Measurements from ENCODE around the gene ZNF592. TPM values are rescaled to one million over a fixed set of nuclear protein-coding genes. Genes with fewer than 3 reads are reported as not detected.

ZNF592 gene
- total and polyA plus RNA-seq, 9 of the 15 experiments (the other 6 are each of a cell fraction or from before 2014, with no cell fraction given): 0.88 to 23.8 (median 7.4) TPM

DNA sequence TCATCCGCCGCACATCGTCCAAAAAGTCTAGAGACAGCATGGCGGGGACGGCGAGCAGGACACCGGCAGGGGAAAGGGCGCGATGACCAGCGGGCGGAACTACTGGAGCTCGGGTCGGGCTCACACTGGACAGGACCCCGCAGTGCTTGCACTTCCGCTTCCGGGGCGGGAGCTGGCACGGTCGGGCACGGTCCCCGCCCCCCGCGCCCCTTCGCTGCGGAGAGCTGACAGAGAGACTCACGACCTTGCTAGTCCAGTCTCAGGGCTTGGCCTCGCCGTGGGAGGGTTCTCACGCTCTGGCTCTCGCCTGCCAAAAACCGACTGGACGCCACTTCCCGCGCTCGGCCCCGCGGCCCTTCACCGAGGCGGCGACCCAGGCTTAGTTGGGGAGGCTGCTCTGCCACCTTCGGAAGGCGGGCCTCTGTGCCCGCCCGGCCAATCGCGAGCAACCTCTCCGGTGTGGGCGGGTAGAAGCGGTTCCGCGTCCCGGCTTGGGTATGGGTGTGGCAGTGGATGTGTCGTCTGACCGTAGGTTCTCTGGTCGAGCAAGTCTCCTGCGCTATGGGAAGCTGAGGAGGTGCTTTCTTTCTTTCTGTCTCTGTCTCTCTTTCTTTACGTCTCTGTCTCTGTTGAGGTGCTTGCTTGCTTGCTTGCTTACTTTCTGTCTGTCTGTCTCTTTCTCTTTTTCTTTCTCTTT lies 32.2 kb upstream of the ZNF592 start, which contains the start of gene SEC11A (continued):
- TF ChIP-seq, protein P1, sequence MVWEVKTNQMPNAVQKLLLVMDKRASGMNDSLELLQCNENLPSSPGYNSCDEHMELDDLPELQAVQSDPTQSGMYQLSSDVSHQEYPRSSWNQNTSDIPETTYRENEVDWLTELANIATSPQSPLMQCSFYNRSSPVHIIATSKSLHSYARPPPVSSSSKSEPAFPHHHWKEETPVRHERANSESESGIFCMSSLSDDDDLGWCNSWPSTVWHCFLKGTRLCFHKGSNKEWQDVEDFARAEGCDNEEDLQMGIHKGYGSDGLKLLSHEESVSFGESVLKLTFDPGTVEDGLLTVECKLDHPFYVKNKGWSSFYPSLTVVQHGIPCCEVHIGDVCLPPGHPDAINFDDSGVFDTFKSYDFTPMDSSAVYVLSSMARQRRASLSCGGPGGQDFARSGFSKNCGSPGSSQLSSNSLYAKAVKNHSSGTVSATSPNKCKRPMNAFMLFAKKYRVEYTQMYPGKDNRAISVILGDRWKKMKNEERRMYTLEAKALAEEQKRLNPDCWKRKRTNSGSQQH (CRISPR knock-in tag; IDR thresholded peaks at IDR 0.05): no peak
- TF ChIP-seq, protein P2, sequence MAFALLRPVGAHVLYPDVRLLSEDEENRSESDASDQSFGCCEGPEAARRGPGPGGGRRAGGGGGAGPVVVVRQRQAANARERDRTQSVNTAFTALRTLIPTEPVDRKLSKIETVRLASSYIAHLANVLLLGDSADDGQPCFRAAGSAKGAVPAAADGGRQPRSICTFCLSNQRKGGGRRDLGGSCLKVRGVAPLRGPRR (CRISPR knock-in tag; IDR thresholded peaks at IDR 0.05): no peak
- TF ChIP-seq NFRKB (IDR thresholded peaks at IDR 0.05; ENCODE audit: low read depth) (peak; percentile 83), ZNF217 (CRISPR knock-in tag; IDR thresholded peaks at IDR 0.05) (no peak), MIER1 (IDR thresholded peaks at IDR 0.05; ENCODE audit: low read depth) (0 out of 2 replicates have a peak, but pooled peaks have one; percentile 26), CBX1 (IDR thresholded peaks at IDR 0.05; ENCODE audit: low read depth) (peak; percentile 83; the same call in 1 of the 2 replicates), ZKSCAN1 (IDR thresholded peaks at IDR 0.05; ENCODE audit: low read depth, low read length) (peak; percentile 77), ZNF263 (CRISPR knock-in tag; IDR thresholded peaks at IDR 0.05; ENCODE audit: borderline replicate concordance) (no peak), ZFP1 (CRISPR knock-in tag; IDR thresholded peaks at IDR 0.05) (no peak), CBFB (CRISPR knock-in tag; IDR thresholded peaks at IDR 0.05) (no peak), PTTG1 (tag; IDR thresholded peaks at IDR 0.05; ENCODE audit: low read depth) (no peak), ZNF75A (CRISPR knock-in tag; IDR thresholded peaks at IDR 0.05) (no peak), HNRNPK (IDR thresholded peaks at IDR 0.05; ENCODE audit: low read depth, low read length, poor library complexity, severe bottlenecking) (no peak), UBTF (IDR thresholded peaks at IDR 0.05; ENCODE audit: borderline replicate concordance in 1 of 2, low read depth in 2 of 2, low read length in 2 of 2) (peak; percentile 98)
- TF ChIP-seq, protein P3, sequence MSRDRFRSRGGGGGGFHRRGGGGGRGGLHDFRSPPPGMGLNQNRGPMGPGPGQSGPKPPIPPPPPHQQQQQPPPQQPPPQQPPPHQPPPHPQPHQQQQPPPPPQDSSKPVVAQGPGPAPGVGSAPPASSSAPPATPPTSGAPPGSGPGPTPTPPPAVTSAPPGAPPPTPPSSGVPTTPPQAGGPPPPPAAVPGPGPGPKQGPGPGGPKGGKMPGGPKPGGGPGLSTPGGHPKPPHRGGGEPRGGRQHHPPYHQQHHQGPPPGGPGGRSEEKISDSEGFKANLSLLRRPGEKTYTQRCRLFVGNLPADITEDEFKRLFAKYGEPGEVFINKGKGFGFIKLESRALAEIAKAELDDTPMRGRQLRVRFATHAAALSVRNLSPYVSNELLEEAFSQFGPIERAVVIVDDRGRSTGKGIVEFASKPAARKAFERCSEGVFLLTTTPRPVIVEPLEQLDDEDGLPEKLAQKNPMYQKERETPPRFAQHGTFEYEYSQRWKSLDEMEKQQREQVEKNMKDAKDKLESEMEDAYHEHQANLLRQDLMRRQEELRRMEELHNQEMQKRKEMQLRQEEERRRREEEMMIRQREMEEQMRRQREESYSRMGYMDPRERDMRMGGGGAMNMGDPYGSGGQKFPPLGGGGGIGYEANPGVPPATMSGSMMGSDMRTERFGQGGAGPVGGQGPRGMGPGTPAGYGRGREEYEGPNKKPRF (IDR thresholded peaks at IDR 0.05; ENCODE audit: low read depth, low read length): no peak
- TF ChIP-seq, protein P4, sequence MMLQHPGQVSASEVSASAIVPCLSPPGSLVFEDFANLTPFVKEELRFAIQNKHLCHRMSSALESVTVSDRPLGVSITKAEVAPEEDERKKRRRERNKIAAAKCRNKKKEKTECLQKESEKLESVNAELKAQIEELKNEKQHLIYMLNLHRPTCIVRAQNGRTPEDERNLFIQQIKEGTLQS (IDR thresholded peaks at IDR 0.05): no peak
- TF ChIP-seq, protein P4 (CRISPR knock-in tag; conservative IDR thresholded peaks at IDR 0.05): no peak
- TF ChIP-seq, protein P5, sequence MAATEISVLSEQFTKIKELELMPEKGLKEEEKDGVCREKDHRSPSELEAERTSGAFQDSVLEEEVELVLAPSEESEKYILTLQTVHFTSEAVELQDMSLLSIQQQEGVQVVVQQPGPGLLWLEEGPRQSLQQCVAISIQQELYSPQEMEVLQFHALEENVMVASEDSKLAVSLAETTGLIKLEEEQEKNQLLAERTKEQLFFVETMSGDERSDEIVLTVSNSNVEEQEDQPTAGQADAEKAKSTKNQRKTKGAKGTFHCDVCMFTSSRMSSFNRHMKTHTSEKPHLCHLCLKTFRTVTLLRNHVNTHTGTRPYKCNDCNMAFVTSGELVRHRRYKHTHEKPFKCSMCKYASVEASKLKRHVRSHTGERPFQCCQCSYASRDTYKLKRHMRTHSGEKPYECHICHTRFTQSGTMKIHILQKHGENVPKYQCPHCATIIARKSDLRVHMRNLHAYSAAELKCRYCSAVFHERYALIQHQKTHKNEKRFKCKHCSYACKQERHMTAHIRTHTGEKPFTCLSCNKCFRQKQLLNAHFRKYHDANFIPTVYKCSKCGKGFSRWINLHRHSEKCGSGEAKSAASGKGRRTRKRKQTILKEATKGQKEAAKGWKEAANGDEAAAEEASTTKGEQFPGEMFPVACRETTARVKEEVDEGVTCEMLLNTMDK (IDR thresholded peaks at IDR 0.05; ENCODE audit: borderline replicate concordance, insufficient read depth, low read depth, low read length, poor library complexity, severe bottlenecking): no peak

Measured in K562 (cell line).